Neutrophil (primary cell): ENCODE measurements around the gene NFIL3.
A peak's percentile ranks its signal among the peaks of the same experiment; 100 is the strongest.

Experiments used
- H3K27ac ChIP-seq: fragments of 200-600 bp; sonication (generic); 2 replicates; pipeline ENCODE4 v1.5.1; 2016; ENCODE audit warnings: mild to moderate bottlenecking, moderate library complexity
- H3K27me3 ChIP-seq: fragments of 200-600 bp; sonication (generic); 2 replicates; pipeline ENCODE4 v1.6.0; 2016; ENCODE audit warnings: mild to moderate bottlenecking
- H3K36me3 ChIP-seq: fragments of 200-600 bp; sonication (generic); 2 replicates; pipeline ENCODE4 v1.5.1; 2017
- H3K4me1 ChIP-seq, 2 experiments: fragments of 200-600 bp in 1 of 2; sonication (generic) in 1 of 2; 1 replicate in 1 of 2; 2 replicates in 1 of 2; pipeline versions ENCODE4 v1.5.1 to v1.6.1; 2013 to 2016; ENCODE audit warnings: low read depth in 1 of 2, low read length in 1 of 2, mild to moderate bottlenecking in 1 of 2, moderate library complexity in 1 of 2; ENCODE audit not compliant: control insufficient read depth in 1 of 2, insufficient read depth in 1 of 2
- H3K4me3 ChIP-seq, 2 experiments: fragments of 200-600 bp in 1 of 2; sonication (generic) in 1 of 2; 1 replicate in 1 of 2; 2 replicates in 1 of 2; pipeline ENCODE4 v1.5.1; 2013 to 2016; ENCODE audit warnings: low read depth in 1 of 2, low read length in 1 of 2, mild to moderate bottlenecking in 1 of 2, moderate library complexity in 1 of 2
- H3K9me3 ChIP-seq: fragments of 200-600 bp; sonication (generic); 2 replicates; pipeline ENCODE4 v1.5.1; 2016
- TF ChIP-seq, protein P1 (sequence below): fragments of 200-600 bp; sonication (generic); IDR thresholded peaks from 2 replicates; pipeline ENCODE4 v1.5.1; 2016; ENCODE audit warnings: antibody characterized with exemption

The NFIL3 gene

DNA sequence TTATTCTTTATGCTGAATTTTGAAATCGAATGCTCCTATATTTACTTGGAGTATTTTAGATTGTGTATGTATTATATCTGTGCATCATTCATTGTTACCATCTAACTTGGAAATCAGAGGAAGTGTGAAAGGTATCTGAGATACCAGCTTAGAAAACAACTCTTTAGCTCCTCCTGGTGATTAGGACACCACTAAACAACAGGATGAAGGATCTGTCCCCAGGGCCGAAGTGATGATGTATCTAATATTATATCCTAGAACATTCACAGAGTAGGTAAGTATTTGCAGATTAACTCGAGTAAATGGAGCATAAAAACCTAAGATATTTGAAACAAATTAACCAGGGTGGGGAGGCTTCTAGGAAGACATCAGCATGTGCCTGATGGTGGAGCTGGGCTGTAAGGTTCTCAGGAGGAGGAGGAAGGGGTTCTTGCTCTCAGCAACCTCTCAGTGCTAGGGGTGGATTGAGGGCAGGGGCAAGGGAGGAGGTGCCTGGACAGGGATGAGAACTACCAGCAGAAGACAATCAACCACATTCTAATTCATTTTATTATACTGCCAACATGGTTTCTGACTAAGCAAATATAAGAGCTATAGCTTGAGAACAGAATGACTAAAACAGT, 2.6 kb upstream of the NFIL3 start:
- peak overlapping the region in 1 of 2 experiments; percentile 100 for H3K4me3 ChIP-seq
- no peaks in the 10 kb centered on the region for H3K27me3 ChIP-seq
- peak overlapping the region; percentile 99 for H3K27ac ChIP-seq
- no peaks in the 10 kb centered on the region for H3K9me3 ChIP-seq
- TF ChIP-seq, protein P1, sequence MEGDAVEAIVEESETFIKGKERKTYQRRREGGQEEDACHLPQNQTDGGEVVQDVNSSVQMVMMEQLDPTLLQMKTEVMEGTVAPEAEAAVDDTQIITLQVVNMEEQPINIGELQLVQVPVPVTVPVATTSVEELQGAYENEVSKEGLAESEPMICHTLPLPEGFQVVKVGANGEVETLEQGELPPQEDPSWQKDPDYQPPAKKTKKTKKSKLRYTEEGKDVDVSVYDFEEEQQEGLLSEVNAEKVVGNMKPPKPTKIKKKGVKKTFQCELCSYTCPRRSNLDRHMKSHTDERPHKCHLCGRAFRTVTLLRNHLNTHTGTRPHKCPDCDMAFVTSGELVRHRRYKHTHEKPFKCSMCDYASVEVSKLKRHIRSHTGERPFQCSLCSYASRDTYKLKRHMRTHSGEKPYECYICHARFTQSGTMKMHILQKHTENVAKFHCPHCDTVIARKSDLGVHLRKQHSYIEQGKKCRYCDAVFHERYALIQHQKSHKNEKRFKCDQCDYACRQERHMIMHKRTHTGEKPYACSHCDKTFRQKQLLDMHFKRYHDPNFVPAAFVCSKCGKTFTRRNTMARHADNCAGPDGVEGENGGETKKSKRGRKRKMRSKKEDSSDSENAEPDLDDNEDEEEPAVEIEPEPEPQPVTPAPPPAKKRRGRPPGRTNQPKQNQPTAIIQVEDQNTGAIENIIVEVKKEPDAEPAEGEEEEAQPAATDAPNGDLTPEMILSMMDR, result peak; percentile 66
- H3K4me1 ChIP-seq, result peaks cover 55 to 69% of the 10 kb centered on the region in 2 experiments
- H3K36me3 ChIP-seq, result no peaks in the 10 kb centered on the region

DNA sequence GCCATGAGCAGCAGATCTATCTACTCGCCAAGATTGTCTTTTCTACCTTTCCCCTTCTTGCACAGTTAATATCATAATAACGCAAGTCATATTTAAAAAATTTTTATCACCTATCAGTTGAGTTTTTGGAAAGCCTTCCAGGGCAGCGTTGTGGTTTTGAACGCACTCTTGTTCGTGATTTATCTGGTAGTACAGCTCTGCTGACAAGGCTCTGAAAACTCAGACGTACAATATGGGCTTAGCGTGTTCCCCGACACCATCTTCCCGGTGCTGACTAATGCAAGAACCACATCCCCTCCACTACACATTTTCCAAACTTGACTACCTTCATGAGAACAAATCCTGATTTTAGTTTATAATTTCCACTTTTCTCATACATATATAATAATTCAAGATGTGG, 1.6 kb upstream of the NFIL3 start:
- H3K27ac ChIP-seq, result peak overlapping the region; percentile 99
- H3K4me1 ChIP-seq, result peaks cover 62 to 75% of the 10 kb centered on the region in 2 experiments
- no peaks in the 10 kb centered on the region for H3K36me3 ChIP-seq
- TF ChIP-seq, protein P1, result no peak
- H3K27me3 ChIP-seq, result no peaks in the 10 kb centered on the region
- H3K9me3 ChIP-seq, result no peaks in the 10 kb centered on the region
- peak overlapping the region; percentile 96 to 100 for H3K4me3 ChIP-seq

DNA sequence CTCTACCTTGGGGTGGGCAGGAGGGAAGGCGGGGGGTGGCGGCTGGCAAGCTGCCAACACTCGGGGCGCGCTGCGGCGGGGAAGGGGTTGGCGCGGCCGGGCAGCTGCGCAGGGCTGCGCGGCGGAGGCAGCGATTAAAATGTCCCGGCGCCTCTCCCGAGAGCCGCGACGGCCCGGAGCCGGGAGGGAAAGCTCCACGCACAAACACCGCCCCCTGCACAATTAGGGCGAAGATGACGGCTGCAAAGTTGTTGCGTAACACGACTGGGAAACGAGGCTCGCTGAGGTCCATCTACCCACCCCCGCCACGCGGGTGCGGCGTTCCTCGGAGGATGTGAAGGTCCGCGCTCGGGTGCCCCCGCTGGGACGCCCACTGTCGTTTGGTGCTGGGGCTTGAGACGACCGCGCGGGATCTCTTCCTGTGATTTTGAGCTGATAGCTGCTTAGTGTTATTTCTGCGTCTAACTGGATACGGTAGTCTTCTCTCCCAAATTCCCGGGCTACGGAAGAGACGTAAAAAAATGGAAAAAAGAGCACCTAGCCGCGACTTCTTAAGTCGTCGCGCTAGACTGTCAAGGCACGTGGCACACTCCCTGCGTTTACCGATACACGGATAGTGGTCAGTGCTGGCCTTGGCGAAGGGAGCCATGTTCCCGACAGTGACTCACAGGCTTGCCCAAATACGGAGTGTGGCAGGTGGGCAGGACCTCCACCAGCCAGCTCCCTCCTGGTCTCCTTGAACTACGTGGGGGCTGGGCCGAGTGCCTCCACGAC, 958 bp upstream of the NFIL3 start:
- Histone ChIP-seq H3K27ac (peak overlapping the region; percentile 99), H3K27me3 (no peaks in the 10 kb centered on the region), H3K4me3 (peak overlapping the region; percentile 96 to 100), H3K9me3 (no peaks in the 10 kb centered on the region), H3K4me1 (peaks cover 63 to 75% of the 10 kb centered on the region in 2 experiments), H3K36me3 (no peaks in the 10 kb centered on the region)
- TF ChIP-seq, protein P1, result peak; percentile 54

DNA sequence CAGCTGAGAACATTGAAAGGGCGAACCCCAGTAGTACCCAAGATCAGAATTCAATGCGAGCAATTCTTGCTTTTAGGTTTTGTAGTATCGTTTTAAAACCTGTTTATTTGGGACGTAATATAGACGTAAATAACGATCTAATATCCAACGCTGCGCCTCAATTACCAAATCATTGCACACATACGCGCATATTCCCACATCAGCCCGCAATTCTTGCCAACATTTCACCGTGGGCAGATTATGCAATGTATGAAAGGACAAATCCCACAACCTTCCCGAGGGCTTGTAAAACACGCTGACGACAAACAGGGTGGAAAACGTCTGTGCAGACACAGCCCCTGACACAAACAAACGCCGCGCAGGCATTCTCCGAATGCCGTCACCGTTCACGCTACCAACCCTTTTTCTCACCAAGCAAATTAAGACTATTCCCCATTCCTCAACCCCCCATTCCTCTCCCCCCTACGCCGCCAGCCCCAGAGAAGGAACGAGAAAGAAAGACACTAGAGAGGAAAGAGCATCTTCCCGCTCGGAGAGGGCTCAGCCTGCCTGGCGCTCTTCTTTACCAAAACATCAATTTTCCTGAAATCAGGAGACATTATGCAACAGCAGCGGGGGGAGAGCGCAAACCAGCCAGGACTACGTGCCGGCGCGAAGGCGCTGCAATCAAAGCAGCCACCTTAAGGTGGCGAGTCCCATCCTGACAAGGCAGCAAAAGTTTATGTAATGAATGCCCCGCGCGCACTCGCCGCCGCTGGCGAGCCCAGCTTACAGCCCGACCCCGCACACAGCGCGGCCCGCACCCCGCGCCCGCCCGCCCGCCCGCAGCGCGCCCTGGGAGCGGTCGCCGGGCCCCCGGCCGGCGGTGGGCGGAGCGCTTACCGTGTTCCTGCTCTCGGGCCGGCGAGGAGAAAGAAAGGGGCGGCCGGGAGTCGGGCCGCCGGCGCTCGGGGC, 597 bp downstream of the NFIL3 start:
- no peaks in the 10 kb centered on the region for H3K27me3 ChIP-seq
- peak overlapping the region; percentile 99 for H3K27ac ChIP-seq

More for the DNA sequence above, 597 bp downstream of the NFIL3 start:
- no peaks in the 10 kb centered on the region for H3K9me3 ChIP-seq
- peak overlapping the region; percentile 70 to 100 for H3K4me3 ChIP-seq
- H3K36me3 ChIP-seq, result no peaks in the 10 kb centered on the region
- peaks cover 63 to 75% of the 10 kb centered on the region in 2 experiments for H3K4me1 ChIP-seq
- TF ChIP-seq, protein P1, result peak; percentile 47
